K562 (cell line): Measurements from ENCODE around the gene PEX10. TPM values are rescaled to one million over a fixed set of nuclear protein-coding genes. Genes with fewer than 3 reads are reported as not detected.

Experiments
- polyA plus RNA-seq, 8 experiments: library from polyadenylated mRNA; depleted of rRNA in 4 of 8; stranded (reverse) in 5 of 8; unstranded in 3 of 8; fragments of >200 nt; fragmentation: Nextera tagmentation in 2 of 8; fragmentation: Illumina TruSeq in 1 of 8; extraction: Ambion mirVana in 2 of 8; extraction: Trizol in 1 of 8; gene quantifications; 2 replicates each; pipeline versions ENCODE4 v1.2.1 to v1.2.3, GENCODE V29; 2011 to 2014; ENCODE audit warnings: inconsistent platforms in 1 of 8, missing spikeins in 1 of 8
- total RNA-seq, 7 experiments: library from RNA; depleted of rRNA in 6 of 7; stranded (reverse); fragments of >200 nt in 6 of 7; fragmentation: Illumina TruSeq in 2 of 7; extraction: Trizol in 2 of 7; gene quantifications; 2 replicates each; pipeline versions ENCODE4 v1.2.1 to v1.2.3, GENCODE V29; 2011 to 2021; ENCODE audit warnings: low replicate concordance in 1 of 7

The PEX10 gene
- total and polyA plus RNA-seq, 9 of the 15 experiments (the other 6 are each of a cell fraction or from before 2014, with no cell fraction given), result 0.03 to 26.2 (median 8.7) TPM

Other genes with a start within 250 kb of the PEX10 start
Only the 7 nearest of the 10 such genes appear.
- gene MORN1, start 21.0 kb downstream of the PEX10 start, total RNA-seq (2014; rRNA removed), result 6.1 and 9.3 TPM in 2 replicates
- gene MORN1, start 21.0 kb downstream of the PEX10 start, total RNA-seq (2014; rRNA removed; fragmentation: Illumina TruSeq; extraction: Trizol), result 2.3 and 2.9 TPM in 2 replicates
- gene MORN1, start 21.0 kb downstream of the PEX10 start, total RNA-seq (2015; rRNA removed; fragmentation: Illumina TruSeq; extraction: Trizol), result 4.7 and 5.5 TPM in 2 replicates
- 5.1 and 7.6 TPM in 2 replicates for gene MORN1, start 21.0 kb downstream of the PEX10 start, total RNA-seq (2021)
- gene MORN1, start 21.0 kb downstream of the PEX10 start, polyA plus RNA-seq (2011; rRNA removed), result 3.9 and 4.4 TPM in 2 replicates
- 1.8 and 2.7 TPM in 2 replicates for gene MORN1, start 21.0 kb downstream of the PEX10 start, polyA plus RNA-seq (2014; fragmentation: Illumina TruSeq; extraction: Trizol)
- gene MORN1, start 21.0 kb downstream of the PEX10 start, polyA plus RNA-seq (2014; fragmentation: Nextera tagmentation; extraction: Ambion mirVana), result under 1 TPM; 0.24 to 0.35 TPM
- gene MORN1, start 21.0 kb downstream of the PEX10 start, polyA plus RNA-seq (2014; rRNA removed), result 4.2 and 5.8 TPM in 2 replicates
- 63.1 and 109 TPM in 2 replicates for gene RER1, start 20.7 kb downstream of the PEX10 start, total RNA-seq (2014; rRNA removed)
- gene RER1, start 20.7 kb downstream of the PEX10 start, total RNA-seq (2014; rRNA removed; fragmentation: Illumina TruSeq; extraction: Trizol), result 183 and 211 TPM in 2 replicates
- 146 and 153 TPM in 2 replicates for gene RER1, start 20.7 kb downstream of the PEX10 start, total RNA-seq (2015; rRNA removed; fragmentation: Illumina TruSeq; extraction: Trizol)
- 219 and 235 TPM in 2 replicates for gene RER1, start 20.7 kb downstream of the PEX10 start, total RNA-seq (2021)
- 316 and 354 TPM in 2 replicates for gene RER1, start 20.7 kb downstream of the PEX10 start, polyA plus RNA-seq (2011; rRNA removed)
- 299 and 323 TPM in 2 replicates for gene RER1, start 20.7 kb downstream of the PEX10 start, polyA plus RNA-seq (2014; fragmentation: Illumina TruSeq; extraction: Trizol)
- gene RER1, start 20.7 kb downstream of the PEX10 start, polyA plus RNA-seq (2014; fragmentation: Nextera tagmentation; extraction: Ambion mirVana), result 10 to 100 TPM; 19.6 to 34.5 TPM
- gene RER1, start 20.7 kb downstream of the PEX10 start, polyA plus RNA-seq (2014; rRNA removed), result 216 and 249 TPM in 2 replicates
- not detected in 2 replicates for gene PLCH2, start 63.7 kb upstream of the PEX10 start, total RNA-seq (2014; rRNA removed)
- gene PLCH2, start 63.7 kb upstream of the PEX10 start, total RNA-seq (2014; rRNA removed; fragmentation: Illumina TruSeq; extraction: Trizol), result not detected in 2 replicates
- gene PLCH2, start 63.7 kb upstream of the PEX10 start, total RNA-seq (2015; rRNA removed; fragmentation: Illumina TruSeq; extraction: Trizol), result not detected in 2 replicates
- 0.04 and 0.16 TPM in 2 replicates for gene PLCH2, start 63.7 kb upstream of the PEX10 start, total RNA-seq (2021)
- gene PLCH2, start 63.7 kb upstream of the PEX10 start, polyA plus RNA-seq (2011; rRNA removed), result not detected in 2 replicates
- not detected in 2 replicates for gene PLCH2, start 63.7 kb upstream of the PEX10 start, polyA plus RNA-seq (2014; fragmentation: Illumina TruSeq; extraction: Trizol)
- gene PLCH2, start 63.7 kb upstream of the PEX10 start, polyA plus RNA-seq (2014; fragmentation: Nextera tagmentation; extraction: Ambion mirVana), result not detected
- not detected in 2 replicates for gene PLCH2, start 63.7 kb upstream of the PEX10 start, polyA plus RNA-seq (2014; rRNA removed)
- gene PANK4, start 114.0 kb upstream of the PEX10 start, total RNA-seq (2014; rRNA removed), result 39.6 and 50.7 TPM in 2 replicates
- gene PANK4, start 114.0 kb upstream of the PEX10 start, total RNA-seq (2014; rRNA removed; fragmentation: Illumina TruSeq; extraction: Trizol), result 15.3 and 19.2 TPM in 2 replicates
- 29.7 and 32.0 TPM in 2 replicates for gene PANK4, start 114.0 kb upstream of the PEX10 start, total RNA-seq (2015; rRNA removed; fragmentation: Illumina TruSeq; extraction: Trizol)
- gene PANK4, start 114.0 kb upstream of the PEX10 start, total RNA-seq (2021), result 55.6 and 61.3 TPM in 2 replicates
- gene PANK4, start 114.0 kb upstream of the PEX10 start, polyA plus RNA-seq (2011; rRNA removed), result 23.3 and 39.3 TPM in 2 replicates
- gene PANK4, start 114.0 kb upstream of the PEX10 start, polyA plus RNA-seq (2014; fragmentation: Illumina TruSeq; extraction: Trizol), result 31.5 and 31.8 TPM in 2 replicates
- 1 to 10 TPM in 1 of 2 experiments, under 1 TPM in 1; 0.93 to 1.4 TPM for gene PANK4, start 114.0 kb upstream of the PEX10 start, polyA plus RNA-seq (2014; fragmentation: Nextera tagmentation; extraction: Ambion mirVana)
- gene PANK4, start 114.0 kb upstream of the PEX10 start, polyA plus RNA-seq (2014; rRNA removed), result 41.3 and 42.3 TPM in 2 replicates
- not detected in 2 replicates for gene HES5, start 117.7 kb upstream of the PEX10 start, total RNA-seq (2014; rRNA removed)
- not detected in 2 replicates for gene HES5, start 117.7 kb upstream of the PEX10 start, total RNA-seq (2014; rRNA removed; fragmentation: Illumina TruSeq; extraction: Trizol)
- gene HES5, start 117.7 kb upstream of the PEX10 start, total RNA-seq (2015; rRNA removed; fragmentation: Illumina TruSeq; extraction: Trizol), result not detected in 2 replicates
- not detected in 2 replicates for gene HES5, start 117.7 kb upstream of the PEX10 start, total RNA-seq (2021)
- gene HES5, start 117.7 kb upstream of the PEX10 start, polyA plus RNA-seq (2011; rRNA removed), result not detected in 2 replicates
- gene HES5, start 117.7 kb upstream of the PEX10 start, polyA plus RNA-seq (2014; fragmentation: Illumina TruSeq; extraction: Trizol), result not detected in 2 replicates
- gene HES5, start 117.7 kb upstream of the PEX10 start, polyA plus RNA-seq (2014; fragmentation: Nextera tagmentation; extraction: Ambion mirVana), result not detected
- not detected in 2 replicates for gene HES5, start 117.7 kb upstream of the PEX10 start, polyA plus RNA-seq (2014; rRNA removed)
- 0.68 and 0.73 TPM in 2 replicates for gene TNFRSF14, start 143.8 kb upstream of the PEX10 start, total RNA-seq (2014; rRNA removed)
- 0.11 and 0.16 TPM in 2 replicates for gene TNFRSF14, start 143.8 kb upstream of the PEX10 start, total RNA-seq (2014; rRNA removed; fragmentation: Illumina TruSeq; extraction: Trizol)
- gene TNFRSF14, start 143.8 kb upstream of the PEX10 start, total RNA-seq (2015; rRNA removed; fragmentation: Illumina TruSeq; extraction: Trizol), result 1.1 and 1.3 TPM in 2 replicates
- 1.8 and 2.1 TPM in 2 replicates for gene TNFRSF14, start 143.8 kb upstream of the PEX10 start, total RNA-seq (2021)
- 0.68 and 1.3 TPM in 2 replicates for gene TNFRSF14, start 143.8 kb upstream of the PEX10 start, polyA plus RNA-seq (2011; rRNA removed)
- gene TNFRSF14, start 143.8 kb upstream of the PEX10 start, polyA plus RNA-seq (2014; fragmentation: Illumina TruSeq; extraction: Trizol), result 0.58 and 0.89 TPM in 2 replicates
- not detected for gene TNFRSF14, start 143.8 kb upstream of the PEX10 start, polyA plus RNA-seq (2014; fragmentation: Nextera tagmentation; extraction: Ambion mirVana)
- gene TNFRSF14, start 143.8 kb upstream of the PEX10 start, polyA plus RNA-seq (2014; rRNA removed), result 1.6 and 2.3 TPM in 2 replicates
- gene PRXL2B, start 174.2 kb upstream of the PEX10 start, total RNA-seq (2014; rRNA removed), result 14.0 and 16.4 TPM in 2 replicates
- 3.3 and 4.1 TPM in 2 replicates for gene PRXL2B, start 174.2 kb upstream of the PEX10 start, total RNA-seq (2014; rRNA removed; fragmentation: Illumina TruSeq; extraction: Trizol)
- gene PRXL2B, start 174.2 kb upstream of the PEX10 start, total RNA-seq (2015; rRNA removed; fragmentation: Illumina TruSeq; extraction: Trizol), result 11.8 TPM in 2 replicates
- 25.3 and 28.1 TPM in 2 replicates for gene PRXL2B, start 174.2 kb upstream of the PEX10 start, total RNA-seq (2021)
- gene PRXL2B, start 174.2 kb upstream of the PEX10 start, polyA plus RNA-seq (2011; rRNA removed), result 6.7 and 7.0 TPM in 2 replicates
- 15.2 and 16.6 TPM in 2 replicates for gene PRXL2B, start 174.2 kb upstream of the PEX10 start, polyA plus RNA-seq (2014; fragmentation: Illumina TruSeq; extraction: Trizol)
- gene PRXL2B, start 174.2 kb upstream of the PEX10 start, polyA plus RNA-seq (2014; fragmentation: Nextera tagmentation; extraction: Ambion mirVana), result 1 to 10 TPM in 1 of 2 experiments, under 1 TPM in 1; 0.99 to 1.7 TPM
- gene PRXL2B, start 174.2 kb upstream of the PEX10 start, polyA plus RNA-seq (2014; rRNA removed), result 17.6 and 20.7 TPM in 2 replicates